Right lobe of liver (tissue), 6 donors: ENCODE measurements around the gene GPNMB. TPM values are rescaled to one million over a fixed set of nuclear protein-coding genes. Genes with fewer than 3 reads are reported as not detected.
"Not testable (repeated sequence)": the region's sequence is repeated elsewhere in the genome, so short reads cannot be mapped to it uniquely, and the experiment has no call there.

ENCODE experiments used
- ATAC-seq, 4 donors: fragments of 200-7000 bp; cut with Tn5 transposase; one replicate each; pipeline ENCODE4 v1.9.1; 2020; ENCODE audit warnings: mild to moderate bottlenecking in 4 of 4, moderate library complexity in 4 of 4
- DNase-seq, 3 donors: peaks; one replicate each; pipeline ENCODE4 v3.0.0-alpha.2; 2020
- H3K27ac ChIP-seq, 3 donors: fragments of 200-600 bp; one replicate each; pipeline ENCODE4 v1.8.0; 2022
- H3K27me3 ChIP-seq, 2 donors: fragments of 200-600 bp; one replicate each; pipeline ENCODE4 v1.8.0; 2022
- H3K36me3 ChIP-seq, 4 donors: fragments of 200-600 bp; sonication (generic) in 1 of 4; one replicate each; pipeline versions ENCODE4 v1.5.1 to v1.8.0; 2017 to 2022; ENCODE audit warnings: control low read depth in 1 of 4
- H3K4me1 ChIP-seq, 4 donors: fragments of 200-600 bp; sonication (generic) in 1 of 4; one replicate each; pipeline versions ENCODE4 v1.5.1 to v1.8.0; 2017 to 2022; ENCODE audit warnings: control low read depth in 1 of 4
- H3K4me3 ChIP-seq, 3 donors: fragments of 200-600 bp; one replicate each; pipeline ENCODE4 v1.8.0; 2022
- H3K9me3 ChIP-seq, 4 donors: fragments of 200-600 bp; sonication (generic) in 1 of 4; one replicate each; pipeline versions ENCODE4 v1.5.1 to v1.8.0; 2017 to 2022; ENCODE audit warnings: control low read depth in 1 of 4
- POLR2A ChIP-seq: fragments of 450-650 bp; IDR thresholded peaks from one replicate; pipeline ENCODE4 v1.6.1; 2017; ENCODE audit warnings: antibody characterized with exemption, mild to moderate bottlenecking
- WGBS: methylation state at CpG from one replicate; pipeline ENCODE4 v1.1.6; 2018; ENCODE audit warnings: low coverage, low lambda C conversion rate; ENCODE audit not compliant: insufficient coverage; ENCODE audit errors: missing lambda C conversion rate; 5-methylcytosine and 5-hydroxymethylcytosine counted together
- intact Hi-C, 2 donors: fragments of 100-400 bp; cut with DNase I; formaldehyde crosslinking; loops; one replicate each; pipeline versions ENCODE4 v1.11.2 to v1.14.1; 2022
- long read RNA-seq: library from polyadenylated mRNA; unstranded; transcript quantifications from one replicate; pipeline ENCODE4 v2.0.0, GENCODE V29; 2019
- total RNA-seq, 6 experiments: library from RNA; depleted of rRNA in 2 of 6; stranded (reverse); fragments of >200 nt in 2 of 6; fragmentation: NEBNext Ultra II Directional in 3 of 6; extraction: Animal tissue kit (Norgen Biotek cat#: 25700) in 3 of 6; gene quantifications; one replicate each; pipeline versions ENCODE4 v1.1.0 to v1.2.4, GENCODE V29; 2016 to 2023
- TF ChIP-seq, protein P1 (sequence below), 4 donors: fragments of 200-600 bp in 3 of 4; fragments of 450-650 bp in 1 of 4; IDR thresholded peaks; one replicate each; pipeline versions ENCODE4 v1.5.1 to v1.8.0; 2016 to 2022; ENCODE audit warnings: antibody characterized with exemption in 4 of 4, mild to moderate bottlenecking in 2 of 4
- donor health status: DM: no; HTN: yes; CAD: no.
- donor health status: DM: no; HTN: no; CAD: no.
- donor health status: DM: no; HTN: no; CAD: no.
- donor health status: DM: no; HTN: yes; CAD: no.
- donor health status: DM: no; HTN: yes; CAD: no.

Gene GPNMB
- 10 to 100 TPM in 4 of 6 experiments, 1 to 10 TPM in 2; 5.8 to 64.9 (median 13.4) TPM for total RNA-seq
- long read RNA-seq, partial matches to known transcripts: 1 of 5 reads
- long read RNA-seq, other reads (novel, unspliced or antisense): 2 of 5 reads

DNA sequence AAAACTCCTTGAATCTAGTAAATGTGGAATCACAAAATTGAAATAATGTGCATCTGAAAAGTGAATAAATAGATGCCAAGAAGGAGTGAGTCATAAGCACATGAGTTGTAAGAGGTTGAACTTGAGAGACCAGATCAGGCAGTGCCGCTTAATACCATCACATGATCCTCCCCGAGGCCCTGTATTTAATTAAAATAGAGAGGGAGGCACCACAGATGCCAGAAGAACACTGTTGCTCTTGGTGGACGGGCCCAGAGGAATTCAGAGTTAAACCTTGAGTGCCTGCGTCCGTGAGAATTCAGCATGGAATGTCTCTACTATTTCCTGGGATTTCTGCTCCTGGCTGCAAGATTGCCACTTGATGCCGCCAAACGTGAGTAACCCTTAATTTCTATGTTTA, at the start of gene GPNMB:
Gene GPNMB (plus strand): TSS at position 221 of the 400 bp plus-strand sequence. CDS start 83 bp downstream, at position 304.
- DNase-seq: no peak
- H3K4me3 ChIP-seq: peak within 1 kb of the TSS; percentile 18 to 47 (median 31)
- no peaks in the 10 kb centered on the region for H3K27me3 ChIP-seq

DNA sequence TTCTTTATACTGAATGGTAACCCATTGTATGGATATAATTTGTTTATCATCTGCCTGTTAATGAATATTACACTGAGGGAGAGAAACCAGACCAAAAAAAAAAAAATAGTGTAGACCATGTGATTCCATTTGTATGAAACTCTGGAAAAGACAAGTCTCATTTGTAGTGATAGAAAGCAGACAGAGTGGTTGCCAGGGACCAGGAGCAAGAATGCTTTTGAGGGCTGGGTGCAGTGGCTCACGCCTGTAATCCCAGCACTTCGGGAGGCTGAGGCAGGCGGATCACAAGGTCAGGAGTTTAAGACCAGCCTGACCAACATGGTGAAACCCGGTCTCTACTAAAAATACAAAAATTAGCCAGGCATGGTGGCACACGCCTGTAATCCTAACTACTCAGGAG, 48.8 kb upstream of the GPNMB start:
- H3K4me1 ChIP-seq, ATAC-seq, DNase-seq, H3K27me3 ChIP-seq, intact Hi-C loops, H3K27ac ChIP-seq, H3K4me3 ChIP-seq, H3K9me3 ChIP-seq: not testable (repeated sequence)
- peaks cover 0 to 27% (median 13%) of the 10 kb centered on the region in 4 donors for H3K36me3 ChIP-seq
- 100% methylated on average over 4 of the region's 5 CpGs for WGBS

More for the DNA sequence above, at the start of gene GPNMB:
- TF ChIP-seq, protein P1, sequence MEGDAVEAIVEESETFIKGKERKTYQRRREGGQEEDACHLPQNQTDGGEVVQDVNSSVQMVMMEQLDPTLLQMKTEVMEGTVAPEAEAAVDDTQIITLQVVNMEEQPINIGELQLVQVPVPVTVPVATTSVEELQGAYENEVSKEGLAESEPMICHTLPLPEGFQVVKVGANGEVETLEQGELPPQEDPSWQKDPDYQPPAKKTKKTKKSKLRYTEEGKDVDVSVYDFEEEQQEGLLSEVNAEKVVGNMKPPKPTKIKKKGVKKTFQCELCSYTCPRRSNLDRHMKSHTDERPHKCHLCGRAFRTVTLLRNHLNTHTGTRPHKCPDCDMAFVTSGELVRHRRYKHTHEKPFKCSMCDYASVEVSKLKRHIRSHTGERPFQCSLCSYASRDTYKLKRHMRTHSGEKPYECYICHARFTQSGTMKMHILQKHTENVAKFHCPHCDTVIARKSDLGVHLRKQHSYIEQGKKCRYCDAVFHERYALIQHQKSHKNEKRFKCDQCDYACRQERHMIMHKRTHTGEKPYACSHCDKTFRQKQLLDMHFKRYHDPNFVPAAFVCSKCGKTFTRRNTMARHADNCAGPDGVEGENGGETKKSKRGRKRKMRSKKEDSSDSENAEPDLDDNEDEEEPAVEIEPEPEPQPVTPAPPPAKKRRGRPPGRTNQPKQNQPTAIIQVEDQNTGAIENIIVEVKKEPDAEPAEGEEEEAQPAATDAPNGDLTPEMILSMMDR (IDR thresholded peaks at IDR 0.05): no peak
- peak; percentile 55 for TF ChIP-seq POLR2A
- intact Hi-C loops: no loop called here
- peaks cover 0 to 3% (median 0%) of the 10 kb centered on the region in 4 donors for H3K4me1 ChIP-seq
- no peaks in the 10 kb centered on the region for H3K36me3 ChIP-seq
- peak within 1 kb of the TSS in 2 of 3 donors; percentile 47 to 61 for H3K27ac ChIP-seq
- WGBS: 100% methylated on average over 1 of the region's 7 CpGs
- no peaks in the 10 kb centered on the region for H3K9me3 ChIP-seq
- peak in 3 of 4 donors; percentile 27 to 49 (median 47) for ATAC-seq

DNA sequence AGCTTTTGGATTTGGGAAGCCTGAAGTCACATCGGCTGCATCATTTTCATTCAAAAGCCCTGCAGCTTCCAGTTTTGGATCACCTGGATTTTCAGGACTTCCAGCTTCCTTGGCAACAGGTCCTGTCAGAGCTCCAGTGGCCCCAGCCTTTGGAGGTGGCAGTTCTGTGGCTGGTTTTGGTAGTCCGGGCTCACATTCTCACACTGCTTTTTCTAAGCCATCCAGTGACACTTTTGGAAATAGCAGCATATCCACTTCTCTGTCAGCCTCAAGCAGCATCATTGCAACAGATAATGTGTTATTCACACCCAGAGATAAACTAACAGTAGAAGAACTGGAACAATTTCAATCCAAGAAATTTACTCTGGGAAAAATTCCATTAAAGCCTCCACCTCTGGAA, 46.2 kb upstream of the GPNMB start:
- no peaks in the 10 kb centered on the region for H3K9me3 ChIP-seq
- ATAC-seq (no peak), DNase-seq (no peak)
- intact Hi-C loops: no loop called here
- WGBS: 83% methylated on average over 2 of the region's 2 CpGs
- H3K27me3 ChIP-seq: no peaks in the 10 kb centered on the region
- H3K4me3 ChIP-seq: no peak overlapping the region
- no peaks in the 10 kb centered on the region for H3K4me1 ChIP-seq
- H3K36me3 ChIP-seq: peaks cover 0 to 23% (median 13%) of the 10 kb centered on the region in 4 donors
- H3K27ac ChIP-seq: no peak overlapping the region
- TF ChIP-seq POLR2A: no peak
- TF ChIP-seq, protein P1 (IDR thresholded peaks at IDR 0.05): no peak

DNA sequence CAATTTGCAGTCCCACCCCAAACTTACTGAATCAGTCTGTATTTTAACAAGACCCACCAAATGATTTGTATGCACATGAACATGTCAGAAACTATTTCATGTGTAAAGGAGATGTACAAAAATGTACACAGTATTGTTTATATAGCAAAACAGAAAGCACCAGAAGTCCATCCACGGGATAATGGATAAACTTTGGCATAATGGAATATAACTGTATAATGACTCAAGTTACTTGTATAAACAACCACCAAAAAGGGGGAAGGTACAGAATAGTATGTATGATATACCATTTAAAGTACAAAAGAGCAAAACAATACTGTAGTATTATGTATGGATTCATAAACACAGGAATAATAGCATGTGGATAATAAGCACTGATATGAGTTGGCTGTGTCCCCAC, 42.3 kb upstream of the GPNMB start:
- intact Hi-C loops: no loop called here
- Histone ChIP-seq H3K4me1 (peaks cover 0 to 10% (median 0%) of the 10 kb centered on the region in 4 donors), H3K9me3 (no peaks in the 10 kb centered on the region), H3K27me3 (no peaks in the 10 kb centered on the region), H3K4me3 (no peak overlapping the region), H3K27ac (no peak overlapping the region), H3K36me3 (peaks cover 0 to 19% (median 11%) of the 10 kb centered on the region in 4 donors)
- TF ChIP-seq, protein P1 (IDR thresholded peaks at IDR 0.05): no peak
- no peak for TF ChIP-seq POLR2A
- ATAC-seq (no peak), DNase-seq (no peak)
- 89% methylated on average over 1 of the region's 1 CpG for WGBS

DNA sequence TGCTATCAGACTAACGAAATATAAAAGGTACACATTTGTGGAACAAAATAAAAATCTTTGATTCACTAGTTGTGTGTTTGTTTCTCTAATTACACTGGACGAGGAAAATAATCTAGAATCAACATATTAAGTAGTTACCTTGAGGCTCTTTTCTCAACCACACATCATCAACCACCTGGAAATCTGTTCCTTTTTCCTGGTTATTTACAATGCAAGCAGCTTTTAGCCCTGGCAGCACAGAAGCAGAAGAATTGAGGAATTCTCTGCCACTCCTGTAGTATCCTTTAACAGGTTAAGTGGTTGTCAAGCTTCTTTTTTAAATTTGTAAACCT, 41.0 kb upstream of the GPNMB start:
- ATAC-seq: no peak
- Histone ChIP-seq H3K4me1 (peaks cover 0 to 10% (median 0%) of the 10 kb centered on the region in 4 donors), H3K27me3 (no peaks in the 10 kb centered on the region), H3K36me3 (peaks cover 0 to 6% (median 4%) of the 10 kb centered on the region in 4 donors), H3K4me3 (peak overlapping the region in 1 of 3 donors; percentile 30), H3K9me3 (no peaks in the 10 kb centered on the region), H3K27ac (peak overlapping the region in 1 of 3 donors; percentile 26)
- intact Hi-C loops: no loop called here
- DNase-seq: no peak
- no peak for TF ChIP-seq POLR2A
- TF ChIP-seq, protein P1 (IDR thresholded peaks at IDR 0.05): no peak
- 66% methylated on average over 2 of the region's 2 CpGs for WGBS
